ENCODE data around the gene UGGT2. TPM values are rescaled to one million over a fixed set of nuclear protein-coding genes. Genes with fewer than 3 reads are reported as not detected.
"Not testable (repeated sequence)": the region's sequence is repeated elsewhere in the genome, so short reads cannot be mapped to it uniquely, and the experiment has no call there.

The UGGT2 gene
- total RNA-seq, 1 donor = 63.0 TPM

DNA sequence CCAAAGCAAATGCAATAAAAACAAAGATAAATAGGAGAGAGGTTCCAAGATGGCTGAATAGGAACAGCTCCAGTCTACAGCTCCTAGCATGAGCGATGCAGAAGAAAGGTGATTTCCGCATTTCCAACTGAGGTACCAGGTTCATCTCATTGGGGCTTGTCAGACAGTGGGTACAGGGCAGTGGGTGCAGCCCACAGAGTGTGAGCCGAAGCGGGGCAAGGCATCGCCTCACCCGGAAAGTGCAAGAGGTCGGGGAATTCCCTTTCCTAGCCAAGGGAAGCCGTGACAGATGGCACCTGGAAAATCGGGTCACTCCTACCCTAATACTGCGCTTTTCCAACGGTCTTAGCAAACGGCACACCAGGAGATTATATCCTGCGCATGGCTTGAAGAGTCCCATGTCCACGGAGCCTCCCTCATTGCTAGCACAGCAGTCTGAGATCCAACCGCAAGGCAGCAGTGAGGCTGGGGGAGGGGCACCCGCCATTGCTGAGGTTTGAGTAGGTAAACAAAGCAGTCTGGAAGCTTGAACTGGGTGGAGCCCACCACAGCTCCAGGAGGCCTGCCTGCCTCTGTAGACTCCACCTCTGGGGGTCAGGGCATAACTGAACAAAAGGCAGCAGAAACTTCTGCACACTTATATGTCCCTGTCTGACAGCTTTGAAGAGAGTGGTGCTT, 6.6 kb downstream of the UGGT2 start:
- not testable (repeated sequence) for H3K4me3 ChIP-seq (ENCODE audit: low read depth, low read length); DNase-seq (ENCODE audit: low read depth)

DNA sequence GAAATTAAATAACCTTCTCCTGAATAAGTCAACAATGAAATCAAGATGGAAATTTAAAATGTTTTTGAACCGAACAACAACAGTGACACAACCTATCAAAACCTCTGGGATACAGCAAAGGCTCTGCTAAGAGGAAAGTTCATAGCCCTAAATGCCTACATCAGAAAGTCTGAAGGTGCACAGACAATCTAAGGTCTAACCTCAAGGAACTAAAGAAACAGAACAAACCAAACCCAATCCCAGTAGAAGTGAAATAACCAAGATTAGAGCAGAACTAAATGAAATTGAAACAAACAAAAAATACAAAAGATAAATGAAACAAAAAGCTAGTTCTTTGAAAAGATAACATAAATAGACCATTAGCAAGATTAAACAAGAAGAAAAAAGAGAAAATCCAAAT, 9.0 kb downstream of the UGGT2 start:
- DNase-seq (ENCODE audit: low read depth) = no peak
- no peak overlapping the region for H3K4me3 ChIP-seq (ENCODE audit: low read depth, low read length)
- TF ChIP-seq, protein P1, sequence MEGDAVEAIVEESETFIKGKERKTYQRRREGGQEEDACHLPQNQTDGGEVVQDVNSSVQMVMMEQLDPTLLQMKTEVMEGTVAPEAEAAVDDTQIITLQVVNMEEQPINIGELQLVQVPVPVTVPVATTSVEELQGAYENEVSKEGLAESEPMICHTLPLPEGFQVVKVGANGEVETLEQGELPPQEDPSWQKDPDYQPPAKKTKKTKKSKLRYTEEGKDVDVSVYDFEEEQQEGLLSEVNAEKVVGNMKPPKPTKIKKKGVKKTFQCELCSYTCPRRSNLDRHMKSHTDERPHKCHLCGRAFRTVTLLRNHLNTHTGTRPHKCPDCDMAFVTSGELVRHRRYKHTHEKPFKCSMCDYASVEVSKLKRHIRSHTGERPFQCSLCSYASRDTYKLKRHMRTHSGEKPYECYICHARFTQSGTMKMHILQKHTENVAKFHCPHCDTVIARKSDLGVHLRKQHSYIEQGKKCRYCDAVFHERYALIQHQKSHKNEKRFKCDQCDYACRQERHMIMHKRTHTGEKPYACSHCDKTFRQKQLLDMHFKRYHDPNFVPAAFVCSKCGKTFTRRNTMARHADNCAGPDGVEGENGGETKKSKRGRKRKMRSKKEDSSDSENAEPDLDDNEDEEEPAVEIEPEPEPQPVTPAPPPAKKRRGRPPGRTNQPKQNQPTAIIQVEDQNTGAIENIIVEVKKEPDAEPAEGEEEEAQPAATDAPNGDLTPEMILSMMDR (IDR thresholded peaks at IDR 0.05; ENCODE audit: insufficient read depth, low read depth, low read length) = no peak

DNA sequence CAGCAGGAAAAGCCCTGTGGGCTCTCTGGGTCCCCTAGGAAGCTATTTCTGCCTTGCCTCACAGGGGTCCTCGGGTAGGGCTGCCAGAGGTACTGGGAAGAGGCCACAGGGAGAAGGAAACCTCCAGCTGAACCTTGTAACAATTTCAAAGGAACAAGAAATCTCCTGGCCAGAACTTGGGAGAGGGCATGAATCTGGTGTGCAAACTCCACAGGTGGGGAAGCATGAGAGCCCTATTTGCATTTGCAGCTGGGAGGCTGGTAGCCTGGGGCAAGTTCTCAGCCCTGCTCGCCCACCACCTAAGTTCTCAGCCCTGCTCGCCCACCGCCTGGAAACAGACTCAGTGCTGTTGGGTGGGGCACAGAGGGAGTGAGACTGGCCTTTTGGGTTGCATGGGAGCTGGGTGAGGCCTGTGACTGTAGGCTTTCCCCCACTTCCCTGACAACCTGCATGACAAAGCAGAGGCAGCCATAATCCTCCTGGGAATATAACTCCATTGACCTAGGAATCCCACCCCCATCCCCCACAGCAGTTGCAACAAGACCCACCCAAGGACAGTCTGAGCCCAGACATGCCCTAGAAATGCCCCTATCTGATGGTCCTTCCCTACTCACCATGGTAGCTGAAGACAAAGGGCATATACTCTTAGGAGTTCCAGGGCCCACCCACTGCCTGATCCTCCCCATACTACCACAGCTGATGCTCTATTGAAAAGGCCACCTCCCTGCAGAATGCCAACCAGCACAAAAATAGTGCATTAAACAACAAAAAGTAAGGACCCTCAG, 11.7 kb downstream of the UGGT2 start:
- H3K4me3 ChIP-seq (ENCODE audit: low read depth, low read length) = no peak overlapping the region
- TF ChIP-seq, protein P1 (IDR thresholded peaks at IDR 0.05; ENCODE audit: insufficient read depth, low read depth, low read length) = no peak

DNA sequence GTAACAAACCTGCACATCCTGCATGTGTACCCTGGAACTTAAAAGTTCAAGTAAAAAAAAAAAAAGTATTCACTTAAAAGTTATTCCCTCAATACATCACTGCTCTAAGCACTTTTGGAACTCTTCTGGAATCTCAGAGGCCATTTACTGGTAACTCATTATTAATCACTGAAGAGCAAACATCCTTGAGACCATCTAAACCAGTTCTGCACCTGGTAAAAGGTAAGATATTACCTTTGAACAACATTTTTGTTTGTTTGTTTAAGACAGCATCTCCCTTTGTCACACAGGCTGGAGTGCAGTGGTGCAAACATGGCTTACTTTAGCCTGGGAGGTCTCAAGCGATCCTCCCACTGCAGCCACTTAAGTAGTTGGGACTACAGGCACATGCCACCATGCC, 16.7 kb downstream of the UGGT2 start:
- H3K4me3 ChIP-seq (ENCODE audit: low read depth, low read length) = no peak overlapping the region
- DNase-seq (ENCODE audit: low read depth) = no peak
- TF ChIP-seq, protein P1 (IDR thresholded peaks at IDR 0.05; ENCODE audit: insufficient read depth, low read depth, low read length) = no peak

More for the DNA sequence above, 11.7 kb downstream of the UGGT2 start:
- DNase-seq (ENCODE audit: low read depth) = no peak

DNA sequence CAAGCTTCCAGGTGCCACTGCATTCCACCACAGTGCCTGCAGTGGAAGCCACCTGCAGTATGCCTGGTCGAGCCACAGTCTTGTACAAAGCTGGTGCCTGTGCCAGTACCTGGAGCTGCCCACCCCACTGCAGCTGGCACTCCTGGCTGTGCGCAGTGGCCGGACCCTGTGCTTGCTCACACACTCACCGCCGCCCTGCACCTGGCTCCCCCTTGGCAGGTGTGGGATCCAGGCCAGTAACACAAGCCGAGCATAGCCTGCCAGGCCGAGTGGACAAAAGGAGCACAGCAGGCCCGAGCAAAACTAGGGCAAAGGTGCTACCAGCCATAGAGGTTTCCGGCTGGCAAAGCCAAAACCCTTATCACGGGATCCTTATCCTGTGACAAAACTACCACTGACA, 18.5 kb downstream of the UGGT2 start:
- H3K4me3 ChIP-seq (ENCODE audit: low read depth, low read length) = no peak overlapping the region
- TF ChIP-seq, protein P1 (IDR thresholded peaks at IDR 0.05; ENCODE audit: insufficient read depth, low read depth, low read length) = no peak
- DNase-seq (ENCODE audit: low read depth) = no peak

DNA sequence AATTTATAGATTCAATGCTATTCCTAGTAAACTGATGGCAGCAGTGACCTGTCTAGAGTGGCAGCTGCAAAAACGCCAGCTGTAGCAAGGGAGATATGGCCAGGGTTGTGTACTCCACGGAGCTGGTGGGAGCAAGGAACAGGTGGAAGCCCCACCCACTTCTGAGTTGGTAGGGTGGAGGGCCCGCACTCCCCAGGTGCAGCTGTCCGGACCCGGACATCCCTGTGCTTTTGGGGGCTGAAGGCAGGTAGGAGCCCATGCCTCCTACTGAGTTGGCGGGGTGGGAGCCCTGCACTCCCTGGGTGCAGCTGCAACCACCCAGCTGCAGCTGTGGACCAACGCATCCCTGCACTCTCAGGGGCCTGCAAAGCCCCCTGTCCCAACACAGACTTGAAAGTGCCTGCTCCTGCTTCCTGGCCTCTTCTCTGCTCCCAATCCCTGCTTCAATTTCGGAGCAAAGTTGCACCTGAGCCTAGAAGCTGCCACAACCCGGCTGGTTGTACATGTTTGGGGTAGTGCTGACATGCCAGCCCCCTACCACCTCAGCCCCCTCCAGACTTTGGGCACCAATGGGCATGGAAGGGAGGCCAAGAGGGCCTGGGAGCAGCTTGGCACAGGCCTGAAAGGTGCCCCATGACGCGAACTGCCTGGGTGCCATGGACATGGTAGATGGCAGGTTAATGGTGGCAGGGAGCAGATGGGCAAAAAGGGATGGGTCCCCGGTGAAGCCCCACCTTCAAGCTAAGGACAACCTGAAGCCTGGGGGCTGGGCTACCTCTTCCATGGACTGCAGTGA, 19.8 kb downstream of the UGGT2 start:
- DNase-seq (ENCODE audit: low read depth) = no peak
- no peak overlapping the region for H3K4me3 ChIP-seq (ENCODE audit: low read depth, low read length)
- TF ChIP-seq, protein P1 (IDR thresholded peaks at IDR 0.05; ENCODE audit: insufficient read depth, low read depth, low read length) = no peak

DNA sequence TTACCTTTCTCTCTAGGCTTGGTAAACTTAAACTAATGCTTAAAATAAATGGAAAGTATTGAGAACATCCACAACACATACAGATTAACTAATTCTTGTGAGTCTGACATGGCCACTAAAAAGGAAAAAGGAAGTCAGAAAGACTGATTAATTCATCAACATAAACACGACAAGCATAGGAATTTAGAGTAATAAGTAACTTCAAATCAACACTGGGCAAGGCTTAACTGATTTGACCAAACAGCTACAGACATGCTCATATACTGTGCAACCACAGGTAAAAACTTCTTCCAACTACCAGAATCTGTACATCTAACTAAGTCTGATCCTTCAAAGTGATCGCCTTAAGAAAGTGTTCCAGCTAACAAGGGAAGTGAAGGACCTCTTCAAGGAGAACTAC, 20.5 kb downstream of the UGGT2 start:
- TF ChIP-seq, protein P1 (IDR thresholded peaks at IDR 0.05; ENCODE audit: insufficient read depth, low read depth, low read length) = no peak
- DNase-seq (ENCODE audit: low read depth) = no peak
- H3K4me3 ChIP-seq (ENCODE audit: low read depth, low read length) = no peak overlapping the region

Data from fibroblast of villous mesenchyme (primary cell).